LoVo (cell line): ENCODE measurements around the gene TAGLN2.

Source experiments
- DNase-seq: peaks from one replicate; pipeline ENCODE4 v3.0.0-alpha.2; 2016; ENCODE audit warnings: low spot score

Gene TAGLN2

DNA sequence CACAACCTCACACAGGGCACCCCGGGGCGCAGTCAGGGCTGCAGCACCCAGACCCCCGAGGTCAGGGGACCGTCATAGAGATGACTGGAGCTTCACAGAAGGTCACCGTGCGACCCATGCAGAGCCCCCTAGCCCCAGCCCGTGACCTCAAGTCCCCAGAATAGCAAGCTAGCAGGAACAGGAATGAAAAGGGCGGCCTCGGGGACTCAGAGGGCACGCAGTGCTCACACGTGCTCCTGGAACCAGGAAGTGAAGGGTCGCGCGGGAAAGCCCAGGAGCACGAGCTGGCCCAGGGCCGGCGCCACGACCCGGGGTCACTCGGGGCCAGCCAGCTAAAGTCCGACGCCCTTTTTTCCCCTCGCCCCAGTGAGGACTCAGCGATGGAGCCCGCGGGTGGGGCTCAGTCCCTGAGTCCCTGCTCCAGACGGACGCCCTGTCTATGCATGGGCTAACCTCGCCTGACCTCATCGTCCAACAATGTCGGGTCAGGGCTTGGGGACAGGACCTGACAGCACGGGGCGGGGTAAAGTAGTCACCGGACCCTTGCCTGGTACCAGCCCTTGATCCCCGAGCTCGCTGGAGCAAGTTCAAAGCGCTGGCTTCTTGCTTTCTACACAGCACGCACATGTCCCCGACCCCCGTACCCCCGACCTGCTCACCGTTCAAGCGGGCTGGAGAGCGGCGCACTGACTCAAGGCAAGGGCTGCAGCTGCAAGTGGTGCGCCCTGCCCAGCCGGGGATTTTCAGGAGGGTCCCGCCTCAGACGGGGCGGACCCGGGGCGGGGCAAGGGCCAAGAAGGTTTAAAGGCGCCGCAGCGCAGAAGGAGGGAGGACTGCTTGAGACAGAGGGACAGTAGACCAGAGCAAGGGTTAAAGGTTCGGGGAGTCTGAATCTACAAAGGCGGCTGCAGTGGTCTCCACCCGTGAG lies at the start of gene TAGLN2:
Gene TAGLN2 (minus strand): TSS at position 717 of the 928 bp plus-strand sequence. CDS start 4,998 bp downstream, outside the sequence.
- peak; percentile 90 for DNase-seq

DNA sequence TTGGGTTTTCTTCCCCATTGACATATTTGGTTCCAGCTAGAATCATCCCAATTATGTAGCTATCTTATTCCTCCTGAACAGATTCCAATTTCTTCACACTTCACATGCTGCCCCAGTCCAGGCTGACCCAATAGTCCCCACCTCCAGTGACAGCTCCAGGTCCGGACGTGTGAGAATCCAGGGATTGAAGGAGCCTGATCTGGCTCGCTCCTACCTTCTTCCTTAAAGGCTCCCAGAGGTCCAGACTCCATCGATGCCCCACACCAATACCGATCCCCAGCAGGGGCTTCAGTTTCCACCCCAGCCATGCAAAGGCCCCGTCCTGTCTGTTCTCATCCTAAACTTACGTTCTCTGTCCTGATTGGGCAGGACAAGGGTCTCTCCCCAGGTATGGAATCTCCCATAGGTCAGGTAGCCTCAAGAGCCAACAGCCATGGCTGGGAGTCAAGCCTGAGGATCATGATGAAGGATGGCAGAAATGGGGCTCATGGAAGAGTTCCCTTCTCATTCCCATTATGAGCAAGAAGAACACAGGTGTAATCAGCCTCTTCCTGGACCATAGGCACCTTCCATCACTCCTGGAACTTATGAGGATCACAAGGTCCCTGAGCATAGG lies 49.2 kb upstream of the TAGLN2 start:
- DNase-seq = no peak

GRCh38 chr1:159973350-159973940 lies 48.1 kb upstream of the TAGLN2 start:
- DNase-seq = no peak

DNA sequence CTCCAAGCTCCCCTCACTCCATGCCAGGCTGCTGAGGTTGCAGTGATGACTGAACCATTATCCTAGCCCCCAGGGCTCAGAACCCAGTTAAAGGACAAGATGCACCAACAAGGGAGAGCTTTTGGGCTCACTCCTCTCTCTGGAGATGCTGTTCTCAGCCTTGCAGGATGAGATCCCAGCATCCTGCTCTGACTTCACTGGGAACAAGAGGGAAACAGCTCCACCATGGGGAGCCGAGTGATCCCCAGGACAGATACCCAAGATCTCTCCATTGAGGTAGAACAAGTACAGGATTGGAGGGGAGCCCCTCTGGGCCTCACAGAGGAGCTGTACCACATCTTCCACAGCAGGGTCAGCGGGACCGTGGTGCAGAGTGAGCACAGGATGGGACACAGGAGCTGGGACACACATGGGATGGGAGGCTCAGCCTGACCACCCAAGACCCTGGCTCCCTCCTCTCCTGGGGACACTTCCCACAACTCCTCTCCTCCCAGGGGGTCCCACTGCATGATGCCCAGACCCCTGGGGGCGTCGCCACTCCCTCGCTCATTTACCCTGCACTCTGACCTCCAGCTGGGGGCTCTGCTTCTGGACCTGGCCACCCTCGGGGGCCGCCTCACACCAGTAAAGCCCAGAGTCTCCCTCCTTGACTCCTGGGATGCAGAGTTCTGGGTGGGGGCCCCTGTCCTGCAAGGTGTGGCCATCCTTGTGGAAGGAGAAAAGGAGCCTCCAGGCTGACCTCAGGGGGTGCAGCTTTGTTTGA lies 47.3 kb upstream of the TAGLN2 start:
- no peak for DNase-seq

- DNase-seq = peak; percentile 82
Observed at GRCh38 chr1:159970932-159971342, 45.6 kb upstream of the TAGLN2 start.

DNA sequence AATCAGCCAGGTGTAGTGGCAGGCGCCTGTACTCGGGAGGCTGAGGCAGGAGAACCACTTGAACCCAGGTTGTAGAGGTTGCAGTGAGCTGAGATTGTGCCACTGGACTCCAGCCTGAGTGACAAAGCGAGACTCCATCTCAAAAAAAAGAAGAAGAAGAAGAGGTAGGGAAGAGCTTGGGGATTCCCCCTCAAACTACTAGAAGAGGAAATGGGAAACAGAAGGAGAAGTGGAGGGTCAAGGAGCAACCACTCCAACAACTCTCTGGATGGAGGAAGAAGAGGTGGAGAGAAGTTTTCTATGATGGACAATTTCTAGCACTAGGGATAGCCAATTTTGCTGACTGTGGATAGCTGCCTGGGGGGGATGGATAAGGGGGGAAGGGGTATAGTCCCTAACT lies 43.6 kb upstream of the TAGLN2 start:
- DNase-seq = no peak

GRCh38 chr1:159965263-159965662 lies 40.0 kb upstream of the TAGLN2 start:
- DNase-seq = no peak

- no peak for DNase-seq
Observed at GRCh38 chr1:159964144-159964543, 38.8 kb upstream of the TAGLN2 start.

GRCh38 chr1:159962176-159962575 lies 36.9 kb upstream of the TAGLN2 start:
- no peak for DNase-seq

DNA sequence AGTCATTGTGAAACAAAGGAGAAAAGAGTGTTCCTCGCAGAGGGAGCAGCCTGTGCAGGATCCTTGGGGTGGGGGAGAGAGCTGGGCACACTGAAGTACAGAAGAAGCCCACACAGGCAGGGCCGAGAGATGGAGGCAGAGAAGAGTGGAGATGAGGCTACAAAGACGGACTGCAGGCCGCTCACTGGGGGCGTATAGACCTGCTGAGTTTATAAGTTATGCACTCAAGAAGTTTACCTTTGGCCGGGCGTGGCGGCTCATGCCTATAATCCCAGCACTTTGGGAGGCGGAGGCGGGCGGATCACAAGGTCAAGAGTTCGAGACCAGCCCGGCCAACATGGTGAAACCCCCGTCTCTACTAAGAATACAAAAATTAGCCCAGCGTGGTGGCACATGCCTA lies 36.3 kb upstream of the TAGLN2 start:
- peak; percentile 14 for DNase-seq

DNA sequence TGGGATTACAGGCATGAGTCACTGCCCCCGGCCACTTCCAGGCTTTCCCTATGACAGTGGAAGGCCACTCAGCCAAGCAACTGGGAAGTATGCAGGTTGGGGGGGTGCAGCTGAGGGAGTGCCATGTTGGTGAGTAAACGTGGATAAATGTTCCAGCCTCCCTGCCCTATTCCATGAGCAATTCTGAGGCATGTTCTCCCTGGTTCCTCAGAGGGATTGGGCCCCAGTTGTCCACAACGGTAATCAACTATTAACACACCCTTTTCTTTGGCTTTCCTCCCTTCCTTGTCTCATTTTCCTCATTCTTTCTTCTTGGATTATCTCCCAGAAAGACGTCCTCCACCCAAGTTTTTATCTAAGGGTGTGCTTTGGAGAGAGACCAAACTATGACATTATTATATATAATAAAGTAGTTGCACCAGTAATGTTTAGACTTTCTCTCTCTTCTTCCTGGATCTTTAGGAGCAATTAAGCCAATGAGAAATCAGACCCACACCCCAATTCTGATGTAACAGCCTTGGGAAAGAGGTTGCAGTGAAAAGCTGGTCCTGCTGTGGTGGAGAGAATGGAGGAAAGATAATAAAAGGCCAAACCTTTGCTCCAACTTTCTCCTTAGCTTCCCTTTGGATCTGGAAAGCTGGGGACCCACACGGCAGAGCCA lies 35.5 kb upstream of the TAGLN2 start:
- peak; percentile 94 for DNase-seq

- peak; percentile 56 for DNase-seq
Observed at GRCh38 chr1:159959451-159959850, 34.1 kb upstream of the TAGLN2 start.

GRCh38 chr1:159958719-159959380 lies 33.5 kb upstream of the TAGLN2 start:
- DNase-seq = no peak

- no peak for DNase-seq
Observed at GRCh38 chr1:159957824-159958268, 32.5 kb upstream of the TAGLN2 start.

DNA sequence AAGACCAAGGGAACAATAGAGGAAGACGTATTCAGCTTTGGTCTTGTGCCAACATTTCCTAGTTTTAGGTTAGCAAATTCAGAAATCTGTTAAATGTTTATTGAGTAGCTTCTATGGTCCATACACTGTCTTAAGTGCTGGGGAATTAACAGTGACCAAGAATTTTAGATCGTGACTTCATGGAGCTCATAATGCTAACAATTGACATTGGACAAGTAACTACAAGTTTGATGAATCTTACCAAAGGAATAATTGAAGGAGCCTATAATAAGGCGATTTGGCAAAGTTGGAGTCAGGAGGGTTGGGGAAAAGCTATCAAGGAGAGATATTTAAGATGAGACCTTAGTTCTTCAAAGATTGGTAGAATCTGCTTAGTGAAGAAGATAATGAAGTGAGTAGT lies 30.1 kb upstream of the TAGLN2 start:
- no peak for DNase-seq

GRCh38 chr1:159953536-159954515 lies 28.5 kb upstream of the TAGLN2 start, which contains the start of gene SLAMF9:
SLAMF9 (minus strand) TSS chr1:159954237; CDS start chr1:159954137, 100 bp downstream.
- DNase-seq = no peak

DNA sequence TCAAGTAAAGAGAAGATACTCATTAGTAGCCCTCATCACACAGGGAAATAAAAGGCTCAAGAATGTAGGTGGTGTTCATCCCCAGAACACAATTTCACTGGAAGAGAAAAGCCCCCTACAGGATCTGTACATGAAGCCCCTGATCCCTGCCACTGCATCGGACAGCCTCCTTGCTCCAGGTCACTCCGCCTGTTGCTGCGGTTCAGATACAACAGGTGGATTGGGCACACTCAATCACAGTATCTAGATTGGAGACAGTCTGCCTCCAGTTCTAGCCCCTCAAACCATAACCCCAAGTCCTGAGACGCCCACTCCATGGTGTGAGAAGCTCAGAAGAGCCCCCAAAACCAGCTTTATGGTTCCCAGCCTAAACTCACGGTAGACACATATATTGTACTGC lies 27.6 kb upstream of the TAGLN2 start:
- no peak for DNase-seq

GRCh38 chr1:159951551-159951950 lies 26.2 kb upstream of the TAGLN2 start:
- no peak for DNase-seq

DNA sequence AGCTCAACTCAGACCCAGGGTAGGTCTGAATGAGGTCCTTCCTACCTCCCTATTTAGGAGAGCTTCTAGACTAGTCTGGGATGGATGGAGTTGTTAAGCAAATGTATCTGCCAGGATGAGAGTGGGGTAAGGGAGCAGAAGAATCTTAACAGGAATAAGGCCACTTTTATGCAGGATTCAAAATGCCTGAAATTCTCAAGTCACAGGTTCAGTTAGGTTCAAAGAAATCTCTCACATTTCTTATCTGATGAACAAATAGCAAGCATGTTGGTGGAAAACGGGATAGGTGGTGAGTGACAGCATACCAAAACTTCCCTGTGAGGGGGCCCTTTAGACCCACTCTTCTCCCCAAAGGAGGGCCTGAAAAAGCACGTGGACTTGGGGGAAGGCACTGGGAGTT lies 25.7 kb upstream of the TAGLN2 start:
- no peak for DNase-seq

- DNase-seq = no peak
Observed at GRCh38 chr1:159949981-159950381, 24.7 kb upstream of the TAGLN2 start.
